COR-L47 (cell line): ENCODE measurements around the gene NDEL1.

Experiments
- DNase-seq: peaks from one replicate; lab custom pipeline; 2025; lab: John Stamatoyannopoulos, UW

Gene NDEL1

GRCh38 chr17:8458128-8458527 is 22.4 kb downstream of the NDEL1 start:
- DNase-seq, result no peak

- no peak for DNase-seq
Observed at GRCh38 chr17:8459107-8459506, 23.4 kb downstream of the NDEL1 start.

GRCh38 chr17:8459831-8460230 is 24.1 kb downstream of the NDEL1 start:
- DNase-seq, result no peak

- DNase-seq, result no peak
Observed at GRCh38 chr17:8462564-8462963, 26.9 kb downstream of the NDEL1 start.

GRCh38 chr17:8463099-8463498 is 27.4 kb downstream of the NDEL1 start:
- DNase-seq, result no peak

- DNase-seq, result no peak
Observed at GRCh38 chr17:8464941-8465340, 29.3 kb downstream of the NDEL1 start.

GRCh38 chr17:8465356-8465755 is 29.7 kb downstream of the NDEL1 start:
- DNase-seq, result no peak

- DNase-seq, result no peak
Observed at GRCh38 chr17:8465759-8466158, 30.1 kb downstream of the NDEL1 start.

GRCh38 chr17:8466456-8466855 is 30.8 kb downstream of the NDEL1 start:
- no peak for DNase-seq

GRCh38 chr17:8466873-8467272 is 31.2 kb downstream of the NDEL1 start:
- DNase-seq, result no peak

GRCh38 chr17:8467527-8467926 is 31.8 kb downstream of the NDEL1 start:
- no peak for DNase-seq

- DNase-seq, result no peak
Observed at GRCh38 chr17:8468127-8468526, 32.4 kb downstream of the NDEL1 start.

GRCh38 chr17:8468980-8469379 is 33.3 kb downstream of the NDEL1 start:
- DNase-seq, result no peak

GRCh38 chr17:8469964-8470363 is 34.3 kb downstream of the NDEL1 start:
- DNase-seq, result no peak

- DNase-seq, result no peak
Observed at GRCh38 chr17:8470447-8471047, 34.9 kb downstream of the NDEL1 start.

GRCh38 chr17:8472663-8473062 is 37.0 kb downstream of the NDEL1 start:
- DNase-seq, result no peak

- no peak for DNase-seq
Observed at GRCh38 chr17:8473451-8474192, 37.9 kb downstream of the NDEL1 start.

GRCh38 chr17:8474826-8475225 is 39.1 kb downstream of the NDEL1 start:
- DNase-seq, result no peak

GRCh38 chr17:8475227-8475626 is 39.5 kb downstream of the NDEL1 start:
- DNase-seq, result no peak

GRCh38 chr17:8475781-8476180 is 40.1 kb downstream of the NDEL1 start:
- no peak for DNase-seq

GRCh38 chr17:8476741-8477140 is 41.1 kb downstream of the NDEL1 start:
- DNase-seq, result no peak

- no peak for DNase-seq
Observed at GRCh38 chr17:8477171-8477570, 41.5 kb downstream of the NDEL1 start.

GRCh38 chr17:8477715-8478441 is 42.2 kb downstream of the NDEL1 start:
- DNase-seq, result no peak
